Measurements from ENCODE around the gene DHRSX. TPM values are rescaled to one million over a fixed set of nuclear protein-coding genes. Genes with fewer than 3 reads are reported as not detected.

DHRSX gene
- total RNA-seq, 1 experiment from 2014 or later: 21.5 TPM

DNA sequence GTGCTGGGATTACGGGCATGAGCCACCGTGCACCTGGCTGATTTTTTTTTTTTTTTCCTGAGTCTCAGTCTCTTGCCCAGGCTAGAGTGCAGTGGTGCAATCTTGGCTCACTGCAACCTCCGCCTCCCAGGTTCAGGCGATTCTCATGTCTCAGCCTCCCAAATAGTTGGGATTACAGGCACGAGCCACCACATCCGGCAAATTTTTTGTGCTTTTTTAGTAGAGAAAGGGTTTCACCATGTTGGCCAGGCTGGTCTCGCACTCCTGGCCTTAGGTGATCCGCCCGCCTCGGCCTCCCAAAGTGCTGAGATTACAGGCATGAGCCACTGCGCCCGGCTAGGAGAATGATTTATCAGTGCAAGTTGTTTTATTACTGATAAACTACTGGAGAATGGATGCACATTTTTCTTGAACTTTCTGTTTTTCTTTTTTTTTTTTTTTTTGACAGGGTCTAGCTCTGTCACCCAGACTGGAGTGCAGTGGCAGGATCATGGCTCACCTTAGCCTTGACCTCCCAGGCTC is 39.7 kb upstream of the DHRSX start:
- Mint-ChIP-seq H3K36me3 (ENCODE audit: insufficient read depth, unreplicated experiment) (no peaks in the 10 kb centered on the region), H3K27me3 (ENCODE audit: unreplicated experiment) (peaks cover 12% of the 10 kb centered on the region), H3K4me3 (ENCODE audit: low read depth, unreplicated experiment) (no peak overlapping the region), H3K27ac (ENCODE audit: unreplicated experiment) (no peak overlapping the region), H3K4me1 (ENCODE audit: low read depth, unreplicated experiment) (no peaks in the 10 kb centered on the region), H3K9me3 (ENCODE audit: low read depth, unreplicated experiment) (no peaks in the 10 kb centered on the region)
- TF ChIP-seq, protein P1, sequence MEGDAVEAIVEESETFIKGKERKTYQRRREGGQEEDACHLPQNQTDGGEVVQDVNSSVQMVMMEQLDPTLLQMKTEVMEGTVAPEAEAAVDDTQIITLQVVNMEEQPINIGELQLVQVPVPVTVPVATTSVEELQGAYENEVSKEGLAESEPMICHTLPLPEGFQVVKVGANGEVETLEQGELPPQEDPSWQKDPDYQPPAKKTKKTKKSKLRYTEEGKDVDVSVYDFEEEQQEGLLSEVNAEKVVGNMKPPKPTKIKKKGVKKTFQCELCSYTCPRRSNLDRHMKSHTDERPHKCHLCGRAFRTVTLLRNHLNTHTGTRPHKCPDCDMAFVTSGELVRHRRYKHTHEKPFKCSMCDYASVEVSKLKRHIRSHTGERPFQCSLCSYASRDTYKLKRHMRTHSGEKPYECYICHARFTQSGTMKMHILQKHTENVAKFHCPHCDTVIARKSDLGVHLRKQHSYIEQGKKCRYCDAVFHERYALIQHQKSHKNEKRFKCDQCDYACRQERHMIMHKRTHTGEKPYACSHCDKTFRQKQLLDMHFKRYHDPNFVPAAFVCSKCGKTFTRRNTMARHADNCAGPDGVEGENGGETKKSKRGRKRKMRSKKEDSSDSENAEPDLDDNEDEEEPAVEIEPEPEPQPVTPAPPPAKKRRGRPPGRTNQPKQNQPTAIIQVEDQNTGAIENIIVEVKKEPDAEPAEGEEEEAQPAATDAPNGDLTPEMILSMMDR (IDR thresholded peaks at IDR 0.05; ENCODE audit: unreplicated experiment): no peak
- intact Hi-C loops (cut with micrococcal nuclease; ENCODE audit: unreplicated experiment): no loop called here
- no peak for DNase-seq
- CTCF ChIA-PET: no interaction called here
- no TSS peak for BruUV-seq (replicated peaks)

DNA sequence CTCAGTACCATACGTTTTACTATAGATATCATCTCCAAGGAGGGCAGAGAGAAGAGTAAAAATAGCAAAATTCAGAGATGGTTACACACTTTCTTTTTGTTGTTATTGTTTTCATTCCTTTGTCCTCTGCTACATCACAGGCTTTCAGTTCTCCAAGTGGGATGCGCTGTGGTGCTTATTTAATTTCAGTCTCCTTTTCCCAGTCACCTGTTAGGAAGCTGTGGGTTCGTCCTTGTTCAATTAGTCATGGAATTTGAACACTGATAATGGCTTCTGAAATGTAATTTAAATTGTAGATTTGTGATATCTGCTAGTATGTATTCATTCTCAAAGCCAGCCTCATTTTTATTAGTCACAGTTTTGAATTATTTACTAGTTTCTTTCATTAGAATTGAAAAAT is 38.8 kb upstream of the DHRSX start:
- Mint-ChIP-seq H3K36me3 (ENCODE audit: insufficient read depth, unreplicated experiment) (no peaks in the 10 kb centered on the region), H3K9me3 (ENCODE audit: low read depth, unreplicated experiment) (no peaks in the 10 kb centered on the region), H3K27me3 (ENCODE audit: unreplicated experiment) (peaks cover 12% of the 10 kb centered on the region), H3K4me3 (ENCODE audit: low read depth, unreplicated experiment) (no peak overlapping the region), H3K4me1 (ENCODE audit: low read depth, unreplicated experiment) (no peaks in the 10 kb centered on the region), H3K27ac (ENCODE audit: unreplicated experiment) (no peak overlapping the region)
- no peak for DNase-seq
- BruUV-seq (replicated peaks): no TSS peak
- intact Hi-C loops (cut with micrococcal nuclease; ENCODE audit: unreplicated experiment): no loop called here
- CTCF ChIA-PET: no interaction called here
- TF ChIP-seq, protein P1 (IDR thresholded peaks at IDR 0.05; ENCODE audit: unreplicated experiment): no peak

DNA sequence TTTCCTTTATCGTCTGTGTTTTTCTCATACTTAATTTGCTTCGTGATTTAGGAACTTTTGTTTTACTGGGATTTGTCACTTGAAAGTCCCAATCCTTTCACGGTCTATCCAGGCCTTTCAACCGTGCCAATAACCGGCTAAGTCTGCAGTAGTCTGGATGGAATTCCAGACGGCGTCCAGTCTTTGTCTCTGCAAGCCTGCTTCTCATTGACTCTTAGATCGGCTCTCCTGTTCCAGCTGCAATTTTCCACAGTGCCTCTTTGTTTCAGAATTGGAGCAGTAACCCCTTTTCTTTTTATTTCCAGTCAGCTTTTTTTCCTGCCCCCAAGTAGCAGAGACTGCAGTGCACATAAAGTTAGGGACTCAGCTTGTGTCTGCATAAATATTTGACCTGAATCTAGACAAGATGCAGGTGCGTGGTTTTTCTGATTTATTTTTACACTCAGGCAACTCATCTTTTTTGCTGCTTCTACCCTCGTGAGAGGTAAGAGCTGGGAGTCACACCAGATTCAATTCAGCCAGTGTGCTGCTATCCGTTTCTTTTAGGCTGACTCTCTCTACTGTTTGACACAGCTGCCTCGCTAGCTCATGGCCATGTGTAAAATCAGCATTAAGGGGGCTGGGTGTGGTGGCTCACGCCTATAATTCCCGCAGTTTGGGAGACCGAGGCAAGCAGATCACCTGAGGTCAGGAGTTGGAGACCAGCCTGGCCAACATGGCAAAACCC is 37.4 kb upstream of the DHRSX start:
- intact Hi-C loops (cut with micrococcal nuclease; ENCODE audit: unreplicated experiment): no loop called here
- TF ChIP-seq, protein P1 (IDR thresholded peaks at IDR 0.05; ENCODE audit: unreplicated experiment): no peak

DNA sequence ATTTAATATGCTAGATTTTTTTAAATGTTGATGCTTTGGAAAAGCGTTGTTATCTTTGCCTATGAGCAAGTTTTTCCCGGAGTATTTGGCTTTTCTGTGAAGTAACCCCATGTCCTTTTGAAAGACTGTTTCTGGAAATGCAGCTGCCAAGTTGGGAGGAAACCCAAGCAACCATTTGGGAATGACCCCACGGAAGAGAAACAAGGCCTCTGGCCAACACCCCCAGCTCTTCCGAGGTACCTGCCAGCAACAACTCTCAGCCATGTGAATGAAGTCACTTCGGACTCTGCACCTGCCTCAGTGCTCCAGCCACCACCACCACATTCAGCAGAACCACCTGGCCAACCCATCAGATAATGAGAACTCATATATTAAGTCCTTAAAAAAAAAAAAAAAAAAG is 36.2 kb upstream of the DHRSX start:
- peaks cover 12% of the 10 kb centered on the region for H3K27me3 Mint-ChIP-seq (ENCODE audit: unreplicated experiment)
- no peaks in the 10 kb centered on the region for H3K9me3 Mint-ChIP-seq (ENCODE audit: low read depth, unreplicated experiment)
- H3K4me3 Mint-ChIP-seq (ENCODE audit: low read depth, unreplicated experiment): no peak overlapping the region
- no peak for DNase-seq
- CTCF ChIA-PET: no interaction called here
- no peaks in the 10 kb centered on the region for H3K36me3 Mint-ChIP-seq (ENCODE audit: insufficient read depth, unreplicated experiment)
- BruUV-seq (replicated peaks): no TSS peak
- no peak overlapping the region for H3K27ac Mint-ChIP-seq (ENCODE audit: unreplicated experiment)
- no peaks in the 10 kb centered on the region for H3K4me1 Mint-ChIP-seq (ENCODE audit: low read depth, unreplicated experiment)
- TF ChIP-seq, protein P1 (IDR thresholded peaks at IDR 0.05; ENCODE audit: unreplicated experiment): no peak
- intact Hi-C loops (cut with micrococcal nuclease; ENCODE audit: unreplicated experiment): no loop called here

More for the DNA sequence above, 37.4 kb upstream of the DHRSX start:
- no TSS peak for BruUV-seq (replicated peaks)
- no peaks in the 10 kb centered on the region for H3K9me3 Mint-ChIP-seq (ENCODE audit: low read depth, unreplicated experiment)
- no peak overlapping the region for H3K4me3 Mint-ChIP-seq (ENCODE audit: low read depth, unreplicated experiment)
- H3K36me3 Mint-ChIP-seq (ENCODE audit: insufficient read depth, unreplicated experiment): no peaks in the 10 kb centered on the region
- peaks cover 12% of the 10 kb centered on the region for H3K27me3 Mint-ChIP-seq (ENCODE audit: unreplicated experiment)
- H3K27ac Mint-ChIP-seq (ENCODE audit: unreplicated experiment): no peak overlapping the region
- DNase-seq: no peak
- CTCF ChIA-PET: no interaction called here
- no peaks in the 10 kb centered on the region for H3K4me1 Mint-ChIP-seq (ENCODE audit: low read depth, unreplicated experiment)
